ENCODE results near the gene ADIPOR1. TPM values are rescaled to one million over a fixed set of nuclear protein-coding genes. Genes with fewer than 3 reads are reported as not detected.

ADIPOR1 gene
- total RNA-seq, 1 donor from 2014 or later: 84.0 TPM

DNA sequence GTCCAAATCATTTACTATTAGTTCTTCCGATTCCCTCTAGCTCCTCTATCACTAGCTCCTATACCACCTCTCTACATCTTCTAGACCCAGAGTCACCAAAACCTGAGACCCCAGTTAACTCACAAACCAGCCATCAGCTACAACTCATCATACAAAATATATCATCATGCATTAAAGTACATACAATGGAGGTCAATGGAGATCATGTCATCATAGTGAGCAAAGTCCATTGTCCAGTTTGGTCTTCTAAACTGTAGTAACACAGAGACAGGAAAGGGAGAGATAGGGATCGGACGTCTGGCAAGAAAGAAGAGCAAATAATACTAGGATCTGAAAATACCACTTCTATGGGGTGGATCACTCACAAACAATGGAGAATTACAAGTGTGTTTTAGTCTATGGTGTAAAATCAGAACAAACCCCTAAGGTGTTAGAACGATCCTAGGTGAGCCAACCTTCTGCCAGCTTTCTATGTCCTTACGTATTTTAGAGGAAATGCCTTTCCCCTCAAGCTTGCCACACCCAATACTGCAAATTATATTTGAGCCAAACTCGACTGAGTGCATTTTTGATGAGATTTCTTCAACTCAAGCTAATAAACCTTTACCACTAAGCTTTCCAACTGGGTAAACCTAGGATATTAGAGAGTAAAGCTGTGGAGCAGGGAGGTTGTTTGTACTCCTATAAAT lies 3.9 kb downstream of the ADIPOR1 start:
- Histone ChIP-seq H3K4me3 (no peak overlapping the region), H3K9me3 (no peaks in the 10 kb centered on the region), H3K36me3 (peaks cover 0 to 18% of the 10 kb centered on the region in 2 donors), H3K27me3 (no peaks in the 10 kb centered on the region), H3K27ac (peak overlapping the region; percentile 30), H3K4me1 (peaks cover 72% of the 10 kb centered on the region)
- no peak for DNase-seq (ENCODE audit: extremely low spot score in 2 of 2)
- intact Hi-C loops (cut with DNase I): no loop called here
- no peak for TF ChIP-seq POLR2AphosphoS5 (IDR thresholded peaks at IDR 0.05; ENCODE audit: insufficient read depth in 1 of 2, low read depth in 1 of 2)
- TF ChIP-seq POLR2A (IDR thresholded peaks at IDR 0.05): no peak
- TF ChIP-seq, protein P1, sequence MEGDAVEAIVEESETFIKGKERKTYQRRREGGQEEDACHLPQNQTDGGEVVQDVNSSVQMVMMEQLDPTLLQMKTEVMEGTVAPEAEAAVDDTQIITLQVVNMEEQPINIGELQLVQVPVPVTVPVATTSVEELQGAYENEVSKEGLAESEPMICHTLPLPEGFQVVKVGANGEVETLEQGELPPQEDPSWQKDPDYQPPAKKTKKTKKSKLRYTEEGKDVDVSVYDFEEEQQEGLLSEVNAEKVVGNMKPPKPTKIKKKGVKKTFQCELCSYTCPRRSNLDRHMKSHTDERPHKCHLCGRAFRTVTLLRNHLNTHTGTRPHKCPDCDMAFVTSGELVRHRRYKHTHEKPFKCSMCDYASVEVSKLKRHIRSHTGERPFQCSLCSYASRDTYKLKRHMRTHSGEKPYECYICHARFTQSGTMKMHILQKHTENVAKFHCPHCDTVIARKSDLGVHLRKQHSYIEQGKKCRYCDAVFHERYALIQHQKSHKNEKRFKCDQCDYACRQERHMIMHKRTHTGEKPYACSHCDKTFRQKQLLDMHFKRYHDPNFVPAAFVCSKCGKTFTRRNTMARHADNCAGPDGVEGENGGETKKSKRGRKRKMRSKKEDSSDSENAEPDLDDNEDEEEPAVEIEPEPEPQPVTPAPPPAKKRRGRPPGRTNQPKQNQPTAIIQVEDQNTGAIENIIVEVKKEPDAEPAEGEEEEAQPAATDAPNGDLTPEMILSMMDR (IDR thresholded peaks at IDR 0.05): no peak

DNA sequence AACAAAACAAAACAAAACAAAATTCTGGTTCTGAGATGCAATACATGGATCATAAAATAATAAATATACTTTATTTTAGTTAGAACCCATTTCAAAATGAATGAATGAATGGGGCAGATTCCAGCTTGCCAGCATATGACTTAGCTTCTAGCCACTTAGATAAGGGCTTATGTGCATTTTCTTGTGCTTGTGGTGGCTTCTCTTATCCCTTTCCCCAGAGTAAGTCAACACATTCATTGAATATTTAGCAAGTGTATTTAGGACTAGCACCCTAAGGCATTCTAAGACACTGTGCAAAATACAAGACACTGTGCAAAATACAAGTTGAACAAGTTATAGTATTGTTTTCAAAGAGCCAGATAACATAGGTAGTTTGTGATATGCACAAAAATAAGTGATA lies 4.7 kb downstream of the ADIPOR1 start:
- DNase-seq (ENCODE audit: extremely low spot score in 2 of 2): no peak
- no peak overlapping the region for H3K4me3 ChIP-seq
- no peak overlapping the region for H3K27ac ChIP-seq
- no peaks in the 10 kb centered on the region for H3K9me3 ChIP-seq
- TF ChIP-seq POLR2AphosphoS5 (IDR thresholded peaks at IDR 0.05; ENCODE audit: insufficient read depth in 1 of 2, low read depth in 1 of 2) (no peak), POLR2A (IDR thresholded peaks at IDR 0.05) (no peak)
- TF ChIP-seq, protein P1 (IDR thresholded peaks at IDR 0.05): no peak
- intact Hi-C loops (cut with DNase I): no loop called here
- peaks cover 65% of the 10 kb centered on the region for H3K4me1 ChIP-seq
- H3K27me3 ChIP-seq: no peaks in the 10 kb centered on the region
- peaks cover 0 to 23% of the 10 kb centered on the region in 2 donors for H3K36me3 ChIP-seq

DNA sequence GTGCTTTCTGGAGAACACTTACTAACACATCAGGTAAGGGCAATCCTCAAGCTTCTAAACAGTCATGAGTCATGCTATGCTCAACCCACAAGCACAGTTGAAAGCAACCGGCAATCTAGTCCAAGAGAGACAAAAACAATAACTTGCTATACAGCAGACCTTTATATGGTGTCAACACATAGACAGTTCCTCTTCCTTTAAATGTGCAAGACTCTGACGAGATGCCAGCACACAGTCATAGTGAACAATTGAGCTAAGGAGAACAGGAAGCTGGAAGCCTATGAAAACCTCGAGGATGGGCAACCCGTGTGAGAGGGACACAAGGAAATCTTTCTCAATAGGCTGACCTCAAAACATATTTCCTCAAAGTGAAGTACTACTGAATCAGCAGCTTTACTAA lies 5.3 kb downstream of the ADIPOR1 start:
- no peak for DNase-seq (ENCODE audit: extremely low spot score in 2 of 2)
- intact Hi-C loops (cut with DNase I): no loop called here
- H3K9me3 ChIP-seq: no peaks in the 10 kb centered on the region
- TF ChIP-seq POLR2A (IDR thresholded peaks at IDR 0.05) (no peak), POLR2AphosphoS5 (IDR thresholded peaks at IDR 0.05; ENCODE audit: insufficient read depth in 1 of 2, low read depth in 1 of 2) (peak in 1 of 2 donors; percentile 60)
- no peak overlapping the region for H3K4me3 ChIP-seq
- no peaks in the 10 kb centered on the region for H3K27me3 ChIP-seq
- no peak overlapping the region for H3K27ac ChIP-seq
- H3K36me3 ChIP-seq: peaks cover 0 to 29% of the 10 kb centered on the region in 2 donors
- peaks cover 65% of the 10 kb centered on the region for H3K4me1 ChIP-seq

DNA sequence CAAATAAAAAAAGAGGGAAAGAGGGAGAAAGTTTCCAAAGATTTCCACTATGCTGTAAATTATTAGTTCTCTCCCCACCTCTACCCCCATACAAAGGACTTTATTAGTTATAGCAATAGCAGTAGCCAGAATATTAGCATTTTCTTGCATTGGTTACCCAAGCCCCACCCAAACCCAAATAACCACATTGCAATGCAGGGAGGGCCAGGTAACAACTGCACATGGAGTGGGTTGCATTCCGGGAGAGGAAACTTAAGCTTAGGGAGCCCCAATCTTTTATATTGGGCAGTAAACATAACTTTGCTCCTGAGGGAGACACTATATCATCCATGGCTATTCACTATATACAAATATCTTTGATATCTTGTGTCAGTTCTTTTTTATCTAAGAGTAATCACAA lies 6.0 kb downstream of the ADIPOR1 start:
- intact Hi-C loops (cut with DNase I): no loop called here
- H3K4me3 ChIP-seq: no peak overlapping the region
- peaks cover 59% of the 10 kb centered on the region for H3K4me1 ChIP-seq
- TF ChIP-seq POLR2A (IDR thresholded peaks at IDR 0.05) (no peak), POLR2AphosphoS5 (IDR thresholded peaks at IDR 0.05; ENCODE audit: insufficient read depth in 1 of 2, low read depth in 1 of 2) (no peak)
- TF ChIP-seq, protein P1 (IDR thresholded peaks at IDR 0.05): no peak
- peak overlapping the region; percentile 11 for H3K27ac ChIP-seq
- no peaks in the 10 kb centered on the region for H3K27me3 ChIP-seq
- no peaks in the 10 kb centered on the region for H3K9me3 ChIP-seq
- DNase-seq (ENCODE audit: extremely low spot score in 2 of 2): no peak
- peaks cover 0 to 36% of the 10 kb centered on the region in 2 donors for H3K36me3 ChIP-seq

DNA sequence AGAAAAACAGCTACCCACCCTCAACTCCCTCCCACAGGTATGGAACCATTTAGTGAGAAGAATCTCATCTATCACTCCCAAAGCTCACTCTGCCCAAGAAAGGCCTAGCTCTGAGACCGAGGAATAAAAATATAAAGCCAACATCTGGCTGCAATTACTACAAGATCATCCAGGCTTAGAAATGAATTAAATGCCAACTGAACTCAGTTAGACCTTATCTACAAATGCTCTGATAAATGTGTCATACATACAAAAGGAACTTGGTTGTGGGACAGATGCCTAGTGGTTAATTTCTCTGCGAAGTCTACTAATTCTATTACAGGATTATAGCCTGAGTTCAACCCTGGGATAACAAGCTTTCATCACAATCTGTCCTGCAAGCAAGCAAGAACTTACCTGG lies 6.7 kb downstream of the ADIPOR1 start:
- Histone ChIP-seq H3K4me3 (no peak overlapping the region), H3K4me1 (peaks cover 52% of the 10 kb centered on the region), H3K27ac (no peak overlapping the region), H3K36me3 (peaks cover 0 to 42% of the 10 kb centered on the region in 2 donors), H3K27me3 (no peaks in the 10 kb centered on the region), H3K9me3 (no peaks in the 10 kb centered on the region)
- DNase-seq (ENCODE audit: extremely low spot score in 2 of 2): no peak
- TF ChIP-seq POLR2A (IDR thresholded peaks at IDR 0.05): no peak
- TF ChIP-seq, protein P1 (IDR thresholded peaks at IDR 0.05): no peak
- intact Hi-C loops (cut with DNase I): no loop called here
